ENCODE results near the gene ZRSR2. TPM values are rescaled to one million over a fixed set of nuclear protein-coding genes. Genes with fewer than 3 reads are reported as not detected.
A peak's percentile ranks its signal among the peaks of the same experiment; 100 is the strongest.

The ZRSR2 gene
- total RNA-seq, 6 experiments from 2014 or later = 0.81 to 3.6 (median 3.2) TPM

DNA sequence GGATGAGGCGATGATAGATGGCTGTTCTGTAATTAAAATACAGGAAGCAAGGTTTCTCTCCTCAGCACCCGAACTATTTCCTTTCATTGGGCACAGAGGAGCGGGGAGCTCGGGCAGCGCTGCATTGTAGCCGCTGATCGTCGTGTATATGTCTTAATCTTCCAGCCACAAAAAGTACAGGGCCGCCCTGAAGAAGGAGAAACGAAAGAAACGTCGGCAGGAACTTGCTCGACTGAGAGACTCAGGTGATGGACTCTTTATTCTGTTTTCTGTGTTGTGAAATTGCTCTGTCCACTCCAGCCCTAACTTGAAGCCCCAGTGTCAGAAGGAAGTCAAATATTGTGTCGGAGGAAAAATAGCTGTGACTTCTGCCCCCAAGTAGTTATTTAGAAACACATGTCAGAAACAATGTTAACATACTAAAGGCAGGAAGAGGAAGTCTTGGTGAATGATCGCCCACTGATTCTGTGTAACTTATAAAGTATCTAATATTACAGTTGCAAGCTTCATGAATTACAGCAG is 546 bp downstream of the ZRSR2 start:
- WGBS (ENCODE audit: insufficient coverage, low coverage, low lambda C conversion rate, missing lambda C conversion rate) = 1% methylated on average over 15 of the region's 15 CpGs
- ATAC-seq = peak in 3 of 4 donors; percentile 42 to 43 (median 43)
- Histone ChIP-seq H3K27me3 (no peaks in the 10 kb centered on the region), H3K36me3 (peaks cover 0 to 4% (median 0%) of the 10 kb centered on the region in 4 donors), H3K4me3 (peak overlapping the region; percentile 53 to 97 (median 82)), H3K27ac (peak overlapping the region; percentile 52 to 69 (median 61)), H3K9me3 (no peaks in the 10 kb centered on the region), H3K4me1 (peaks cover 0 to 5% (median 2%) of the 10 kb centered on the region in 4 donors)
- intact Hi-C loops (cut with DNase I) = no loop called here
- TF ChIP-seq POLR2A (IDR thresholded peaks at IDR 0.05) = no peak
- TF ChIP-seq, protein P1, sequence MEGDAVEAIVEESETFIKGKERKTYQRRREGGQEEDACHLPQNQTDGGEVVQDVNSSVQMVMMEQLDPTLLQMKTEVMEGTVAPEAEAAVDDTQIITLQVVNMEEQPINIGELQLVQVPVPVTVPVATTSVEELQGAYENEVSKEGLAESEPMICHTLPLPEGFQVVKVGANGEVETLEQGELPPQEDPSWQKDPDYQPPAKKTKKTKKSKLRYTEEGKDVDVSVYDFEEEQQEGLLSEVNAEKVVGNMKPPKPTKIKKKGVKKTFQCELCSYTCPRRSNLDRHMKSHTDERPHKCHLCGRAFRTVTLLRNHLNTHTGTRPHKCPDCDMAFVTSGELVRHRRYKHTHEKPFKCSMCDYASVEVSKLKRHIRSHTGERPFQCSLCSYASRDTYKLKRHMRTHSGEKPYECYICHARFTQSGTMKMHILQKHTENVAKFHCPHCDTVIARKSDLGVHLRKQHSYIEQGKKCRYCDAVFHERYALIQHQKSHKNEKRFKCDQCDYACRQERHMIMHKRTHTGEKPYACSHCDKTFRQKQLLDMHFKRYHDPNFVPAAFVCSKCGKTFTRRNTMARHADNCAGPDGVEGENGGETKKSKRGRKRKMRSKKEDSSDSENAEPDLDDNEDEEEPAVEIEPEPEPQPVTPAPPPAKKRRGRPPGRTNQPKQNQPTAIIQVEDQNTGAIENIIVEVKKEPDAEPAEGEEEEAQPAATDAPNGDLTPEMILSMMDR (IDR thresholded peaks at IDR 0.05) = no peak
- no peak for DNase-seq

GRCh38 chrX:15797707-15798106 is 7.4 kb downstream of the ZRSR2 start:
- ATAC-seq (no peak), DNase-seq (no peak)
- Histone ChIP-seq H3K27me3 (no peaks in the 10 kb centered on the region), H3K36me3 (peaks cover 0 to 22% (median 4%) of the 10 kb centered on the region in 4 donors), H3K9me3 (no peaks in the 10 kb centered on the region), H3K4me3 (no peak overlapping the region), H3K27ac (no peak overlapping the region), H3K4me1 (no peaks in the 10 kb centered on the region)
- intact Hi-C loops (cut with DNase I) = no loop called here
- WGBS (ENCODE audit: insufficient coverage, low coverage, low lambda C conversion rate, missing lambda C conversion rate) = 100% methylated on average over 3 of the region's 4 CpGs
- TF ChIP-seq, protein P1 (IDR thresholded peaks at IDR 0.05) = no peak
- no peak for TF ChIP-seq POLR2A (IDR thresholded peaks at IDR 0.05)

DNA sequence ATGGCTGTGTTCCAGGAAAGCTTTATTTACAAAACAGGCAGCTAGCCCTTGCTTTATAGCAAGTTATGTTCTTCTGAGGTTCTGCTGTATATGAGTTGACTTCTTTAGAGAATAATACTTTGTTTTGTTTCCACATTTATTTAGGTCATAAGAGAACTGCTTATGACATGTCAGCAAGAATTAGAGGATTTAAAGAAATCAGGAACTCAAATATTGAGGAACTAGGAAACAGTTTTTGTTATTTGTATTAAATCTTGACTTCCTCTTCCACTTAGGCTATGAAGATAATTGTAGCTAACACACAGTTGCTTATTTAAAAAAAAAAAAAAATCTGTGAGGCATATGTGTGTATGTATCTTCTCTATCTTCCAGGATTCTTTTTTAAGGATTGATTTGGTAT is 14.3 kb downstream of the ZRSR2 start:
- H3K36me3 ChIP-seq = peaks cover 0 to 45% (median 8%) of the 10 kb centered on the region in 4 donors
- intact Hi-C loops (cut with DNase I) = no loop called here
- ATAC-seq = peak in 3 of 4 donors; percentile 20 to 63 (median 43)

DNA sequence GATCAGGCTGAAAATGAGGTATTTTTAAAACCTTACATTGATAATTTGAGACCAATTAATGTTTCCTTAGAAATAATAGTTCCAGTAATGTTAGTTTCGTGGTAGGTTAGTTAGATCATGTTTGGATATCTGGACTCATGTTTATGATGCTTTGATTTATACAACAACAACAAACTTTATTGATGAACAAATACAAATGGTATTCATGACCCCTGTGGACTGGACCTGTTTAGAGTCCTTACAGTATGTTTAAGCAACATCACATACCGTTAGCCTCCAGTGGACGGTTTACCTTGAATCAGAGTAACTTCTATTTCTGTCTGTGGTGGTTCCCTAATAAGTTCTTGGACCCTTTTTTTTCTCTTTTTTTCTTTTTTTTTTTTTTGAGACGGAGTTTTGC is 18.0 kb downstream of the ZRSR2 start:
- H3K4me1 ChIP-seq = peaks cover 0 to 2% (median 0%) of the 10 kb centered on the region in 4 donors
- intact Hi-C loops (cut with DNase I) = no loop called here
- ATAC-seq (no peak), DNase-seq (no peak)
- WGBS (ENCODE audit: insufficient coverage, low coverage, low lambda C conversion rate, missing lambda C conversion rate) = 97% methylated on average over 4 of the region's 4 CpGs
- H3K36me3 ChIP-seq = peaks cover 0 to 63% (median 7%) of the 10 kb centered on the region in 4 donors
- H3K4me3 ChIP-seq = no peak overlapping the region
- H3K27me3 ChIP-seq = no peaks in the 10 kb centered on the region
- H3K27ac ChIP-seq = no peak overlapping the region
- TF ChIP-seq, protein P1 (IDR thresholded peaks at IDR 0.05) = no peak
- TF ChIP-seq POLR2A (IDR thresholded peaks at IDR 0.05) = no peak
- no peaks in the 10 kb centered on the region for H3K9me3 ChIP-seq

More for the DNA sequence above, 14.3 kb downstream of the ZRSR2 start:
- no peak overlapping the region for H3K27ac ChIP-seq
- DNase-seq = no peak
- H3K4me1 ChIP-seq = no peaks in the 10 kb centered on the region
- H3K9me3 ChIP-seq = no peaks in the 10 kb centered on the region
- H3K4me3 ChIP-seq = no peak overlapping the region
- TF ChIP-seq, protein P1 (IDR thresholded peaks at IDR 0.05) = no peak
- no peak for TF ChIP-seq POLR2A (IDR thresholded peaks at IDR 0.05)
- H3K27me3 ChIP-seq = no peaks in the 10 kb centered on the region
